CD1c-positive myeloid dendritic cell (primary cell): ENCODE data around the gene ITGAL.
"Not testable (repeated sequence)": the region's sequence is repeated elsewhere in the genome, so short reads cannot be mapped to it uniquely, and the experiment has no call there.

Experiments used
- DNase-seq: peaks from one replicate; pipeline ENCODE4 v3.0.0-alpha.2; 2016; ENCODE audit errors: extremely low spot score

Gene ITGAL

GRCh38 chr16:30457743-30458560 lies 14.6 kb upstream of the ITGAL start:
- DNase-seq: no peak

GRCh38 chr16:30458561-30459394 lies 13.8 kb upstream of the ITGAL start:
- peak; percentile 93 for DNase-seq

- no peak for DNase-seq
Observed at GRCh38 chr16:30459456-30459855, 13.1 kb upstream of the ITGAL start.

GRCh38 chr16:30461426-30461825 lies 11.1 kb upstream of the ITGAL start:
- DNase-seq: peak; percentile 24

- DNase-seq: no peak
Observed at GRCh38 chr16:30464078-30464477, 8.5 kb upstream of the ITGAL start.

- no peak for DNase-seq
Observed at GRCh38 chr16:30470170-30470512, 2.4 kb upstream of the ITGAL start.

GRCh38 chr16:30470632-30470995 lies 1.9 kb upstream of the ITGAL start:
- DNase-seq: no peak

- DNase-seq: peak; percentile 60
Observed at GRCh38 chr16:30473231-30474073, 910 bp downstream of the ITGAL start.

- DNase-seq: no peak
Observed at GRCh38 chr16:30474074-30474452, 1.5 kb downstream of the ITGAL start.

GRCh38 chr16:30474684-30475083 lies 2.1 kb downstream of the ITGAL start:
- DNase-seq: no peak

GRCh38 chr16:30476991-30477390 lies 4.4 kb downstream of the ITGAL start:
- no peak for DNase-seq

- DNase-seq: not testable (repeated sequence)
Observed at GRCh38 chr16:30477773-30478172, 5.2 kb downstream of the ITGAL start.

GRCh38 chr16:30478766-30479478 lies 6.4 kb downstream of the ITGAL start:
- peak; percentile 68 for DNase-seq

- DNase-seq: no peak
Observed at GRCh38 chr16:30481381-30481780, 8.8 kb downstream of the ITGAL start.

GRCh38 chr16:30482366-30482765 lies 9.8 kb downstream of the ITGAL start:
- no peak for DNase-seq

- no peak for DNase-seq
Observed at GRCh38 chr16:30484887-30485286, 12.3 kb downstream of the ITGAL start.

GRCh38 chr16:30485818-30486436 lies 13.4 kb downstream of the ITGAL start:
- no peak for DNase-seq

GRCh38 chr16:30488764-30489605 lies 16.4 kb downstream of the ITGAL start:
- DNase-seq: peak; percentile 41

GRCh38 chr16:30490210-30490609 lies 17.7 kb downstream of the ITGAL start:
- DNase-seq: no peak

GRCh38 chr16:30491229-30491628 lies 18.7 kb downstream of the ITGAL start:
- DNase-seq: no peak
